ENCODE measurements around the gene COL19A1. TPM values are rescaled to one million over a fixed set of nuclear protein-coding genes. Genes with fewer than 3 reads are reported as not detected.

The COL19A1 gene
- total and polyA plus RNA-seq, 9 of the 15 experiments (the other 6 are each of a cell fraction or from before 2014, with no cell fraction given), result not detected

DNA sequence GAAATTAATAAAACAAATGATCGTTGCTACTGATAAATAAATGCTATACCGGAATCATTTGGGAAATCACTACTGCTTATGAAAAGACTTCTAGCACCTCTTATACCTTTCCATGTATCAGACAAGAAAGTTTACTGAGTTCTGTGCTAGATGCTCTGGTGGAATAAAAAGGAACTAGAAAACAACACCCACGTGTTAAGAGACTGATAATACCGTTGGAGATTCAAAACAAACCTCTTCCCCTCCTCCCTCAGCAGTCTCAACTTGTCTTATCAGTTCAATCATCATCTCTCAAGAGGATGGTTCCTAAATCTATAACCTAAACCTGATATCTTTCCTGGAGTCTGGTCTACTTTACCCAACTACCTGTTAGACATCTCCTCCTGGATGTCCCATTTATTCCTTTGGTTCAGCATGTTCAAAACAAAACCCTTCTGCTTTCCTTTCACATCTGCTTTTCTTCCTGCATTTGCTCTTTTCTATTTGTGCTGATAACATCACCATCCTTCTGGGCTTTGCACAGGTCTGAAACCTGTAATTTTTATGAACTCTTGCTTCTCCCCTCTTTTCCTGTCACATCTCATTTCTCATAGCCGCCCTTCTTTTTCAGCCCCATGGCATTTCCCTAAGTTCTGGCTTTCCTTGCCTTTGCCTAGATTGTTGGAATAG, 122.2 kb downstream of the COL19A1 start:
- Histone ChIP-seq H2AFZ (ENCODE audit: low read depth, low read length) (no peak overlapping the region), H3K36me3 (ENCODE audit: control insufficient read depth, insufficient read depth, low read length) (no peaks in the 10 kb centered on the region)
- intact Hi-C loops (cut with micrococcal nuclease), result no loop called here

More for the DNA sequence above, 122.2 kb downstream of the COL19A1 start:
- Histone ChIP-seq H3K4me3 (no peak overlapping the region), H3K9me1 (ENCODE audit: control insufficient read depth, insufficient read depth, low read length) (no peaks in the 10 kb centered on the region), H4K20me1 (replicated peaks; ENCODE audit: control insufficient read depth, insufficient read depth, low read length) (no peaks in the 10 kb centered on the region), H3K27ac (ENCODE audit: extremely low read depth, low read depth, low read length) (no peak overlapping the region), H3K4me1 (replicated peaks in 1 of 2; ENCODE audit: control insufficient read depth in 2 of 2, insufficient read depth in 2 of 2, low read length in 2 of 2) (no peaks in the 10 kb centered on the region), H3K9me3 (replicated peaks; ENCODE audit: control insufficient read depth, insufficient read depth, low read depth, low read length) (no peaks in the 10 kb centered on the region), H3K9ac (ENCODE audit: insufficient read depth in 1 of 2, low read depth in 2 of 2, low read length in 2 of 2) (no peak overlapping the region), H3K27me3 (ENCODE audit: control insufficient read depth in 2 of 2, insufficient read depth in 2 of 2, low read length in 2 of 2) (no peaks in the 10 kb centered on the region), H3K4me2 (ENCODE audit: insufficient read depth, low read length) (no peak overlapping the region), H3K79me2 (ENCODE audit: control insufficient read depth, insufficient read depth, low read length) (no peaks in the 10 kb centered on the region)
- in situ Hi-C loops (cut with MboI), result no loop called here
- ChIA-PET POLR2A (no interaction called here), CTCF (ENCODE audit: low intra/inter-chr PET ratio) (no interaction called here)
- BruUV-seq (replicated peaks), result no TSS peak
- WGBS (ENCODE audit: insufficient coverage, low coverage, missing lambda C conversion rate), result 2% methylated on average over 5 of the region's 5 CpGs
- no peak for ATAC-seq
- DNase-seq (ENCODE audit: extremely low read depth in 1 of 4, low spot score in 3 of 4), result no peak
- no peak for TF ChIP-seq DNMT1 (IDR thresholded peaks at IDR 0.05)
- TF ChIP-seq ATF7 (IDR thresholded peaks at IDR 0.05), result no peak
- TF ChIP-seq GABPA (tag; conservative IDR thresholded peaks at IDR 0.05; ENCODE audit: low read depth), result no peak
- TF ChIP-seq NCOA6 (IDR thresholded peaks at IDR 0.05), result no peak
- no peak for TF ChIP-seq SNRNP70 (optimal IDR thresholded peaks at IDR 0.05; ENCODE audit: low read depth, low read length)
- TF ChIP-seq, protein P1, sequence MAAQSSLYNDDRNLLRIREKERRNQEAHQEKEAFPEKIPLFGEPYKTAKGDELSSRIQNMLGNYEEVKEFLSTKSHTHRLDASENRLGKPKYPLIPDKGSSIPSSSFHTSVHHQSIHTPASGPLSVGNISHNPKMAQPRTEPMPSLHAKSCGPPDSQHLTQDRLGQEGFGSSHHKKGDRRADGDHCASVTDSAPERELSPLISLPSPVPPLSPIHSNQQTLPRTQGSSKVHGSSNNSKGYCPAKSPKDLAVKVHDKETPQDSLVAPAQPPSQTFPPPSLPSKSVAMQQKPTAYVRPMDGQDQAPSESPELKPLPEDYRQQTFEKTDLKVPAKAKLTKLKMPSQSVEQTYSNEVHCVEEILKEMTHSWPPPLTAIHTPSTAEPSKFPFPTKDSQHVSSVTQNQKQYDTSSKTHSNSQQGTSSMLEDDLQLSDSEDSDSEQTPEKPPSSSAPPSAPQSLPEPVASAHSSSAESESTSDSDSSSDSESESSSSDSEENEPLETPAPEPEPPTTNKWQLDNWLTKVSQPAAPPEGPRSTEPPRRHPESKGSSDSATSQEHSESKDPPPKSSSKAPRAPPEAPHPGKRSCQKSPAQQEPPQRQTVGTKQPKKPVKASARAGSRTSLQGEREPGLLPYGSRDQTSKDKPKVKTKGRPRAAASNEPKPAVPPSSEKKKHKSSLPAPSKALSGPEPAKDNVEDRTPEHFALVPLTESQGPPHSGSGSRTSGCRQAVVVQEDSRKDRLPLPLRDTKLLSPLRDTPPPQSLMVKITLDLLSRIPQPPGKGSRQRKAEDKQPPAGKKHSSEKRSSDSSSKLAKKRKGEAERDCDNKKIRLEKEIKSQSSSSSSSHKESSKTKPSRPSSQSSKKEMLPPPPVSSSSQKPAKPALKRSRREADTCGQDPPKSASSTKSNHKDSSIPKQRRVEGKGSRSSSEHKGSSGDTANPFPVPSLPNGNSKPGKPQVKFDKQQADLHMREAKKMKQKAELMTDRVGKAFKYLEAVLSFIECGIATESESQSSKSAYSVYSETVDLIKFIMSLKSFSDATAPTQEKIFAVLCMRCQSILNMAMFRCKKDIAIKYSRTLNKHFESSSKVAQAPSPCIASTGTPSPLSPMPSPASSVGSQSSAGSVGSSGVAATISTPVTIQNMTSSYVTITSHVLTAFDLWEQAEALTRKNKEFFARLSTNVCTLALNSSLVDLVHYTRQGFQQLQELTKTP (IDR thresholded peaks at IDR 0.05; ENCODE audit: low read depth in 1 of 2, partially characterized antibody in 2 of 2), result no peak
- TF ChIP-seq, protein P2, sequence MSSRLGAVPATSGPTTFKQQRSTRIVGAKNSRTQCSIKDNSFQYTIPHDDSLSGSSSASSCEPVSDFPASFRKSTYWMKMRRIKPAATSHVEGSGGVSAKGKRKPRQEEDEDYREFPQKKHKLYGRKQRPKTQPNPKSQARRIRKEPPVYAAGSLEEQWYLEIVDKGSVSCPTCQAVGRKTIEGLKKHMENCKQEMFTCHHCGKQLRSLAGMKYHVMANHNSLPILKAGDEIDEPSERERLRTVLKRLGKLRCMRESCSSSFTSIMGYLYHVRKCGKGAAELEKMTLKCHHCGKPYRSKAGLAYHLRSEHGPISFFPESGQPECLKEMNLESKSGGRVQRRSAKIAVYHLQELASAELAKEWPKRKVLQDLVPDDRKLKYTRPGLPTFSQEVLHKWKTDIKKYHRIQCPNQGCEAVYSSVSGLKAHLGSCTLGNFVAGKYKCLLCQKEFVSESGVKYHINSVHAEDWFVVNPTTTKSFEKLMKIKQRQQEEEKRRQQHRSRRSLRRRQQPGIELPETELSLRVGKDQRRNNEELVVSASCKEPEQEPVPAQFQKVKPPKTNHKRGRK (tag; IDR thresholded peaks at IDR 0.05), result no peak
- TF ChIP-seq SETDB1 (IDR thresholded peaks at IDR 0.05; ENCODE audit: low read length), result no peak
- no peak for TF ChIP-seq NCOR1 (IDR thresholded peaks at IDR 0.05)
- no peak for FAIRE-seq
